ENCODE measurements around the gene ZPR1.
"Not testable (repeated sequence)": the region's sequence is repeated elsewhere in the genome, so short reads cannot be mapped to it uniquely, and the experiment has no call there.

Gene ZPR1

GRCh38 chr11:116825434-116825833 is 37.6 kb upstream of the ZPR1 start:
- no peak for DNase-seq (ENCODE audit: low spot score)
- FAIRE-seq, result no peak

DNA sequence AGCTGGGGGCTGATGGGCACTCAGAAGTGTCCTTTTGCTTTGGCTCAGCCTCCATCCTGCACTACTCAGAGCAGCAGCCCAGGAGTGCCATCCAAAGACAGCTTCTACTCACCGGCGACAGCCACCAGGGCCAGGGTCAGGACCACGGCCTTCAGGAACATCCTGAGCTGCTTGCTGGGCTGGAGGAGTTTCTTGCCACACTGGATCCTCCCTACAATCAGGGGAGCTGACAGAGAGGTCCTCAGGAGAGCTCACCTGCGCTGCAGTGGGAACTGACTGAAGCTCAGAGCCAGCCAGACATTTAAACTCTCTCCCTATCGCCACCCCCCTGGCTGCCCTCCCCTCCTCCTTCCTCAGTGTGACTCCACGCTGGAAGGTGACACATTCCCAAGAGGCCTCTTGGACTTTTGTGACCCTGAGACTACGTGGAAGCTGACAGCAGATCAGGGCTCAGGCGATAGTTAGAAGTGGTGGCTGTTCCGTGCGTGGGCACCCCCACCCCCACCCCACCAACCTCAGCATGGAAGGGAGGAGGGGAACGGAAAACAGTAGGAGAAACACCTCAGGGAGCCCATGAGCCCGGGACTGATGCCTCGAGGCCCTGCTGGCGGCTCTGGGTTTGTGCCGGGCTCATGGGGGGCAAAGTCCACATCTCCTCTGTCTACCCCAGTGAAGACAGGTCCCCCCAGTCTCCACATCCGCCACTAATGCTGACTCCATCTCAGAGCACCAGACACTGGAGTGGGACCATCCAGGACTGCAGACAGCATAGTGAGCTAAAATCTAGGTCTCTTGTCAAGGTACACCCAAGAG is 35.4 kb upstream of the ZPR1 start, which contains the start of gene APOA4:
Gene APOA4, minus strand, starts transcription at position 274 of the 813 bp plus-strand sequence. Its CDS starts 113 bp downstream, at position 161.
- FAIRE-seq, result no peak
- DNase-seq (ENCODE audit: low spot score), result no peak

DNA sequence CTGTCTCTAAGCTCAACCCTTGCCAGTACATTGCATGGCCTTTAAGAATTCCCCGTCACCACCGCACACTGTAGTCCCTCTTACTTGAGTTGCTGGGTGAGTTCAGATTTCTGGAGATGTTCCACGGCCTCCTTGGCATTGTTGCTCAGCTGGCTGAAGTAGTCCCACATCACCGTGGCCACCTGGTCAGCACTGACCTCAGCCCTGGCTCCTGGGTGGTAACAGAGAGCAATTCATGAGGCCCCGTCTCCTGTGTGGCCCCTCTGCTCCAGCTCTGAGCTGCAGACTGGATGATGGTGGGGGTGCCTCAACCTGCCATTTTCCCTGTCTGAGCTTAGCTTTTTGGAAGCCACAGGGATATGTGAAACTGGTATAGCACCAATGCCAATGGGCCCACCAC is 34.8 kb upstream of the ZPR1 start:
- no peak for DNase-seq (ENCODE audit: low spot score)
- no peak for FAIRE-seq

GRCh38 chr11:116821050-116821918 is 33.5 kb upstream of the ZPR1 start:
- FAIRE-seq, result no peak
- DNase-seq (ENCODE audit: low spot score), result no peak

- FAIRE-seq, result no peak
- no peak for DNase-seq (ENCODE audit: low spot score)
These were observed 31.2 kb upstream of the ZPR1 start for GRCh38 chr11:116819049-116819448.

DNA sequence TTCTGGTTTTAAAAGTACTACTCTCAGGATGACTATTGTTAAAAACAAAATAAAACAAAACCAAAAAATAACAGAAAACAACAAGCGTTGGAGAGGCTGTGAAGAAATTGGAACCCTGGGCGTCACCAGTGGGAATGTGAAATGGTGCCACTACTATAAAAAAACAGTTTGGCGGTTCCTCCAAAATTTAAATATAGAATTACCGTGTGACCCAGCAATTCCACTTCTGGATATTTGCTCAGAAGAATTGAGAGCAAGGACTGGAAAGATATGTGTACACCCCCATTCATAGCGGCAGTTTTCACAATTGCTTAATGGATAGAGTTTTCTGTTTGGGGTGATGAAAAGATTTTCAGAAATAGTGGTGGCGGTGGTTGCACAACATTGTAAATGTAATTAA is 26.7 kb upstream of the ZPR1 start:
- no peak for DNase-seq (ENCODE audit: low spot score)
- no peak for FAIRE-seq

GRCh38 chr11:116813781-116814471 is 26.1 kb upstream of the ZPR1 start:
- no peak for DNase-seq (ENCODE audit: low spot score)
- no peak for FAIRE-seq

DNA sequence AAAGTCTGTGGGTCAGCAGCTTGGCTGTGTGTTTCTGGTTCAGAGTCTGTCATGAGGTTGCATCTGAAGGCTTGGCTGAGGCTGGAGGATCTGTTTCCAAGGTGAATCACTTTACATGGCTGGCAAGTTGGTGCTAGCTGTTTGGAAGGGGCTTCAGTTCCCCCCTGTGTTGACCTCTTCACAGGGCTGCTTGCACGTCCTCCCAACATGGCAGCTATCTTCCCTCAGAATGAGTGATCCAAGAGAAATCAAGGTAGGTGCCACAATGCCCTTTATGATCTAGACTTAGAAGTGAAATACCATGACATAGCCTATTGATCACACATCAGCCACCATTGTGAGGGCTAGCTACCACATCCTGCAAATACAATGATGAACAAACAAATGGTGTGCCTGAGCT is 25.3 kb upstream of the ZPR1 start:
- no peak for FAIRE-seq

GRCh38 chr11:116812109-116812508 is 24.3 kb upstream of the ZPR1 start:
- DNase-seq (ENCODE audit: low spot score) (no peak), FAIRE-seq (peak; percentile 93)

More for the DNA sequence above, 25.3 kb upstream of the ZPR1 start:
- DNase-seq (ENCODE audit: low spot score), result no peak

GRCh38 chr11:116811194-116811593 is 23.4 kb upstream of the ZPR1 start:
- DNase-seq (ENCODE audit: low spot score) (no peak), FAIRE-seq (no peak)

DNA sequence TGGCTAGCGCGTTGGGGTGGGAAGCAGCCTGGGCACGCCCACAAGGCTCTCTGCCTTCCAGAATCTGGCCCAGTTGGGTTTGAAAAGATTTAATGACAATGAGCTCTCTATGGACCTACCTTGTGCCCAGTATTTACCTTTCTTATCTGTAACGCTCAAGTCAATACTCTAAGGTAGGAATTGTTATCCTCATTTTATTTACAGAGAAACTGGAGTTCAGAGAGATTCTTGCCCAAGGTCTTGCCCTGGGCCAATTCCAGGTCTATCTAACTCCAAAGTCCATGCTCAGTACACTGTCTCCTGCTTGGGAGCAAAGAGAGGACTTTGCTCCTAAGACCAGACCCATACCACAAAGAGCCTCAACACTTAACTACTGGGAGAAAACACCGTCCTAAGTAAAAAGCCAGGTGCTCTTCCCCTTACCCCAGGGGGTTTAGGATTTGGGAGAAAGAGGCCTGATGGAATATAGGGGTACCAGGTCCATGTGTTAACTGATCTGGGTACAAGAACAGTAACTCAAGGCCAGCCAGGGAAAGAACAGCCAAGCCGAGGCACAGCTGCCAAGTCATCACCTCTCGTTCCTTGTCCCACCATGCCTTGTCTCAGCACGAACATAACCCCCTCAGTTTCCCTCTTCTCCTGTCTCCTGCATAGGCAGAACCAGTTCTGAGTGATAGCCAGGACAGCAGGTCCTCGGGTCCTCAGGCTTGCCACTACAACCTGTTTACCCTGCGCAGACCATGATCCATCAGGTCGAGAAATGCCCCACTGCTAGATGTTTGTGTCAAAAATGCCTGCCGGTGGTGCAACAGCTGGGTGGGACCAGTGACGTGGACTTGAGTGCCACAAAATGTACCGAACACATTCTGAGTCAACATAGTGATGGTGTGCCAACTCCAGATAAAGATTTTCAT is 20.7 kb upstream of the ZPR1 start:
- DNase-seq (ENCODE audit: low spot score), result no peak

GRCh38 chr11:116807601-116808261 is 19.9 kb upstream of the ZPR1 start:
- FAIRE-seq, result no peak
- no peak for DNase-seq (ENCODE audit: low spot score)

More for the DNA sequence above, 20.7 kb upstream of the ZPR1 start:
- no peak for FAIRE-seq

DNA sequence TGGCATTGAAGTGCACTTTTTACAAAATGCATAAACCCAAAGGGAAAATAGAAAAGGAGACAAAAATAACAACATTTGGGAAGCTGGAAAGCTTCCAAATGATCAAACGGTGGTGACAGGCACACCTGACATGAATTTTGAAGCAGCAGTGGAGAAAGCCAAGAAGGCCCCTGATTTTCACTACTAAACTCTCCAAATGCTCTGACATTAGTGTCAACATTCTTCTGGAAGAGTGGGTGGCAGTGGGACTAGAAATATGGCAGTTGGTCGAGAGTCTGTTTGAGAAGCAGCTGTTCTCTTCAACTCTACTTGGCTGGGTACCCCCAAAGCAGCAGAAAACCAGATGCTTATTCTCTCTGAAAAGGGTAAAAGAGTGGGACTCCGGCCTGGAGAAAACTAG is 16.2 kb upstream of the ZPR1 start:
- DNase-seq (ENCODE audit: low spot score) (no peak), FAIRE-seq (no peak)

GRCh38 chr11:116801662-116802061 is 13.8 kb upstream of the ZPR1 start:
- DNase-seq (ENCODE audit: low spot score); FAIRE-seq: not testable (repeated sequence)

DNA sequence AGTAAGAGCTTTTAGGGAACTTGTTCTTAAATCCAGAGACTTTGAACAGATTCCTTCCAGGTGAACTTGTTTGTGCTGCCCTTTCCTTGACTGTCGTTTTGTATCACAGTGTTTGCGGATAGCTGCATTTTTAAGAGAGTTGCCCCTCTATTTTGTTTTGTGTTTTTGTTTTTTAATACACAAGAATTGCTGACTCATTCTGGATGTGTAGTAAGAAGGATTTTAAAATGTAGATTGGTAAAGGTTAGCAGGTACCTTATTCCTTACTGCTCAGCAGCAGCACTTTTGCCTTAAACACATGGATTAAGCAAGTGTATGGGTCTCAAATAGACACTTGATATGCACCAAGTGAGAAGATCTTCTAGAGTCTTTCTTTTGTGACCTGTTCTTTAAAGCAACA is 12.8 kb upstream of the ZPR1 start:
- FAIRE-seq, result no peak
- no peak for DNase-seq (ENCODE audit: low spot score)

DNA sequence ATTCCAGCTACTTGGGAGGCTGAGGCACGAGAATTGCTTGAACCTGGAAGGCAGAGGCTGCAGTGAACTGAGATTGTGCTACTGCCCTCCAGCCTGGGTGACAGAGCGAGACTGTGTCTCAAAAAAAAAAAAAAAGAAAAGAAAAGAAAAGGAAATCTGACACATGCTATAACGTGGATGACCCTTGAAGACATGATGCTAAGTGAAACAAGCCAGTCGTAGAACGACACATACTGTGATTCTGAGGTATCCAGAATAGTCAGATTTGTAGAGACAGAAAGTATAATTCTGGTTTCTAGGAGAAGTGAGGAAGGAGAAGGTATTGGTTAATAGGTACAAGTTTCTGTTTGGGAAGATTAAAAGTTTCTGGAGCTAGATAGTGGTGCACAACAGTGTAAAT is 10.5 kb upstream of the ZPR1 start:
- no peak for FAIRE-seq
- DNase-seq (ENCODE audit: low spot score), result no peak

DNA sequence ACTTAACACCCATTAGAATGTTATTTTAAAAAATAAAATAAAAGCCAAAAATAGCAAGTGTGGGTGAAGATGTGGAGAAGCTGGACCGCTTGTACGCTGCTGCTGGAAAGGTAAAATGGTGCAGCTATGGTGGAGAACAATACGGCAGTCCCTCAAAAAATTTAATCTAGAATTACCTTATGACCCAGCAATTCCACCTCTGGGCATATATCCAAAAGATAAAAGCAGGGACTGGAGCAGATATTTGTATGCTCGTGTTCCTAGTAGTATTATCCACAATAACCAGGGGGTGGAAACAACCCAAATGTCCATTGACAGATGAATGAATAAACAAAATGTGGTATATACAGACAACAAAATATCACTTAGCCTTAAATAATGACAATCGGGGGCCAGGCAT is 10.0 kb upstream of the ZPR1 start:
- DNase-seq (ENCODE audit: low spot score) (no peak), FAIRE-seq (no peak)

GRCh38 chr11:116796548-116796947 is 8.7 kb upstream of the ZPR1 start:
- FAIRE-seq (no peak), DNase-seq (ENCODE audit: low spot score) (no peak)

DNA sequence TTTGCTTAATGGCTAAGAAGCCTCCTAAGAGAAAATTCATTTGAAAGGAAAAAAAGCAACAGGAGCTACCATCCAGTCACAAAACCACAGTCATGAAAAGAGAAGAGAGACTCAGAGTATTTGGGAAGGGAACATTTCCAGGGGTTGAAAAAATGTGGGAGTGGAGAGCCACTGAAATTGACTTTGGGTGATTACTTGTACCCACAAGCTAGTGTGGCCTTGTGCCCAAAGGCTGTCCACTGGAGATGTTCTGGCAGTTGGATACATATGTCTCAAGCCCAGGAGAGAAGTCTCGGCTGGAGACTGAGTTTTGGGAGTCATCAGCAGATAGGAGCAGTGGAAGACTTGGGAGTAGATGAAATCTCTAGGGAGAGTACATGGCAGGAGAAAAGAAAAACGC is 7.0 kb upstream of the ZPR1 start:
- FAIRE-seq, result no peak
- DNase-seq (ENCODE audit: low spot score), result no peak

DNA sequence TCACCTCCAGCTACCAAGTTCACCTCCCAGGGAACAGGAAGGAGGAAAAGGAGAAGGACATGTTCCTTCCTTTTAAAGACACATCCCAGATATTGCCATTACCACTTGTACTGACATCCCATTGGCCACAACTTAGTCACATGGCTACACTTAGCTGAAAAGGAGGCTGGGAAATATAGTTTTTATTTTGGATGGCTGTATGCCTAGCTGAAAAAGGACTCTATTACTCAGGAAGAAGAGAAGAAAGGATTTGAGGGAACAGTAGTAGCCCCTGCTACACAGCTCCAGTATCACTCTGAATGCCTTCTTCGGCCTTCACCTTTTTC is 5.9 kb upstream of the ZPR1 start:
- DNase-seq (ENCODE audit: low spot score) (no peak), FAIRE-seq (no peak)
